Measurements from ENCODE around the gene GIMAP1. TPM values are rescaled to one million over a fixed set of nuclear protein-coding genes. Genes with fewer than 3 reads are reported as not detected.
"Not testable (repeated sequence)": the region's sequence is repeated elsewhere in the genome, so short reads cannot be mapped to it uniquely, and the experiment has no call there.

GIMAP1 gene
- 1 to 10 TPM; 1.8 to 3.9 (median 2.4) TPM for total RNA-seq
- 1 to 10 TPM; 3.3 to 3.6 (median 3.5) TPM for polyA plus RNA-seq
- long read RNA-seq, donor 1, full-length matches to known transcripts: 6 of 6 reads
- long read RNA-seq, donor 1, partial matches to known transcripts: 0 of 6 reads
- long read RNA-seq, donor 1, other reads (novel, unspliced or antisense): 0 of 6 reads
- long read RNA-seq, donor 2, full-length matches to known transcripts: 9 of 14 reads
- long read RNA-seq, donor 2, partial matches to known transcripts: 4 of 14 reads
- long read RNA-seq, donor 2, other reads (novel, unspliced or antisense): 1 of 14 reads

DNA sequence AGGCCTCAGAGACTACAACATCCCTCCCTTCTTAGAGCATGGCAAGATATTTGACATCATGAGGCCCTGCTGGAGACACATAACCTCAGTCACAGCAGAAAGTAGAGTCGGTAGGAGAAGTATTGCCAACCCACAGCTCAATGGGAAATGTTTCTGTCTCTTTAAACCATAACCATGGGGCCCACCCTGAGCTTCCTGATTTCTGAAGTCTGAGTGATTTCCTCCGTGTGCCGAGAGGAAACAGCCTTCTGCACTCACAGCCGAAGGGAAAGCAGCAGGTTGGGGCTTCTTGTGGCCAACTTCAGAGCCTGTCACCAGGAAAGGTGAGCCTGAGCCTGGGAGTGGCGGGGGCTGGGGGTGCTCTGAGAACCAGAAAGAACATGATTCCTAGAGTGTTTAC, at the start of gene GIMAP1:
TSS of gene GIMAP1 (plus strand) at position 246 of the 400 bp plus-strand sequence. CDS start 2,435 bp downstream, outside the sequence.
- H3K4me1 ChIP-seq: no peaks in the 10 kb centered on the region
- peak within 1 kb of the TSS; percentile 67 for H3K27ac ChIP-seq
- H3K27me3 ChIP-seq (ENCODE audit: insufficient read depth in 3 of 3, low read length in 2 of 3): no peaks in the 10 kb centered on the region
- ATAC-seq (peak in 3 of 4 donors; percentile 48 to 70 (median 48)), DNase-seq (peak; percentile 18 to 51)
- H3K36me3 ChIP-seq (ENCODE audit: insufficient read depth in 1 of 2, low read depth in 1 of 2): no peaks in the 10 kb centered on the region
- H3K4me3 ChIP-seq: peak within 1 kb of the TSS; percentile 60
- WGBS, 3 donors: 20 to 33% (median 25%) methylated on average over 5 of the region's 5 CpGs
- peaks cover 11% of the 10 kb centered on the region for H3K9me3 ChIP-seq
- no peak for TF ChIP-seq CTCF (IDR thresholded peaks at IDR 0.05)
- intact Hi-C loops (cut with DNase I): no loop called here

DNA sequence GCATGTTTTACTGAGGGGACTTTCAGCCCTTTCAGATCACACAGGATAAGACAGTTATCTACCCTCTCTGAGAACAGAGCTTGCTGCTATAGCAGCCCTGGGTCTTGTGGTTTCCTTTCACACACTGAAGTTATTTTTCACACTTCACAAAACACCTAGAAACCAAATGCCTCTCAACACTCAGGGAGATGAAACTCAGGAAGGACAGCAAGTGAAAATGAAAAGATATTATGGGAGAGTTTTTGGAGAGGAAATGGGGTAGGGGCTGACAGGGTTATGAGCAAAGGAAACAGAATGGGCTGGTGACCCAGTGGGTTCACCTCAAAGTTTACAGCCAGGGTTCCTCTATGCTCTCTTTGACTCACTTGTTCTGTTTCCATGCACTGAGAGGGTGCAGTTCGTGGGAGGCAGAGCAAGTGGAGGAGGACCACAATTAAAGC, 47.9 kb upstream of the GIMAP1 start:
- H3K4me1 ChIP-seq: no peaks in the 10 kb centered on the region
- intact Hi-C loops (cut with DNase I): no loop called here
- H3K9me3 ChIP-seq: no peaks in the 10 kb centered on the region
- no peak overlapping the region for H3K4me3 ChIP-seq
- no peaks in the 10 kb centered on the region for H3K36me3 ChIP-seq (ENCODE audit: insufficient read depth in 1 of 2, low read depth in 1 of 2)
- 41 to 70% (median 48%) methylated on average over 1 of the region's 1 CpG for WGBS, 3 donors
- TF ChIP-seq CTCF (IDR thresholded peaks at IDR 0.05): no peak
- DNase-seq: no peak
- no peak for ATAC-seq
- no peak overlapping the region for H3K27ac ChIP-seq
- H3K27me3 ChIP-seq (ENCODE audit: insufficient read depth in 3 of 3, low read length in 2 of 3): peaks cover 0 to 2% (median 0%) of the 10 kb centered on the region in 3 donors

- H3K27ac ChIP-seq: no peak overlapping the region
- no peaks in the 10 kb centered on the region for H3K4me1 ChIP-seq
- peaks cover 0 to 2% (median 0%) of the 10 kb centered on the region in 3 donors for H3K27me3 ChIP-seq (ENCODE audit: insufficient read depth in 3 of 3, low read length in 2 of 3)
Measured at GRCh38 chr7:150668977-150669376, 47.4 kb upstream of the GIMAP1 start.

GRCh38 chr7:150671798-150672585, 44.4 kb upstream of the GIMAP1 start:
- WGBS, 3 donors: 86 to 89% (median 88%) methylated on average over 7 of the region's 7 CpGs
- H3K4me1 ChIP-seq; H3K27ac ChIP-seq; DNase-seq; H3K36me3 ChIP-seq (ENCODE audit: insufficient read depth in 1 of 2, low read depth in 1 of 2); intact Hi-C loops (cut with DNase I); ATAC-seq; H3K9me3 ChIP-seq; H3K4me3 ChIP-seq; H3K27me3 ChIP-seq (ENCODE audit: insufficient read depth in 3 of 3, low read length in 2 of 3): not testable (repeated sequence)

More at GRCh38 chr7:150668977-150669376, 47.4 kb upstream of the GIMAP1 start:
- H3K36me3 ChIP-seq (ENCODE audit: insufficient read depth in 1 of 2, low read depth in 1 of 2): no peaks in the 10 kb centered on the region
- ATAC-seq (no peak), DNase-seq (no peak)
- intact Hi-C loops (cut with DNase I): no loop called here
- no peaks in the 10 kb centered on the region for H3K9me3 ChIP-seq
- no peak for TF ChIP-seq CTCF (IDR thresholded peaks at IDR 0.05)
- no peak overlapping the region for H3K4me3 ChIP-seq

GRCh38 chr7:150675714-150676113, 40.7 kb upstream of the GIMAP1 start:
- Histone ChIP-seq H3K27ac (no peak overlapping the region), H3K27me3 (ENCODE audit: insufficient read depth in 3 of 3, low read length in 2 of 3) (peaks cover 0 to under 1% (median 0%) of the 10 kb centered on the region in 3 donors), H3K4me1 (no peaks in the 10 kb centered on the region), H3K4me3 (no peak overlapping the region), H3K9me3 (no peaks in the 10 kb centered on the region), H3K36me3 (ENCODE audit: insufficient read depth in 1 of 2, low read depth in 1 of 2) (no peaks in the 10 kb centered on the region)
- no peak for TF ChIP-seq CTCF (IDR thresholded peaks at IDR 0.05)
- DNase-seq: no peak
- intact Hi-C loops (cut with DNase I): no loop called here
- WGBS, 3 donors: 50 to 69% (median 68%) methylated on average over 2 of the region's 2 CpGs
- no peak for ATAC-seq

DNA sequence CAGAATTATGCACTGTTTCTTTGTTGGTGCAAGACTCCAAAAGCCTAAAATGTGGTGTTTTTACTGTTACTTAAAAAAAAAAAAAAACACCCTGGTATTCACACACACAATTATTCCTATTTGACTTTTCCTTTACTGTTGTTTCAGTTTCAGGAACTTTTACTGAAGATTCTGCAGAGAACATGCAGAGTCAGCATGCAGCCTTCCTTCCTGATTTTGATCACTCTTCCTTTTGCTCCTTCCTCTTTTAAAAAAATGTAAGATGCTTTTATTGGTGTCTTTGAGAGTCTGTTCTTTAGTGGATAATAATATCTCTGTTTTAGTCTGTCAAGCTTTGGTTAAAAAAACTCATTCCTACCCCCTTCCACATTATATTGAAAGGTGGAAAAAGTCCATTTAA, 40.1 kb upstream of the GIMAP1 start:
- intact Hi-C loops (cut with DNase I); H3K27me3 ChIP-seq (ENCODE audit: insufficient read depth in 3 of 3, low read length in 2 of 3); H3K4me1 ChIP-seq; ATAC-seq; H3K27ac ChIP-seq; H3K36me3 ChIP-seq (ENCODE audit: insufficient read depth in 1 of 2, low read depth in 1 of 2); H3K4me3 ChIP-seq; DNase-seq; H3K9me3 ChIP-seq: not testable (repeated sequence)

DNA sequence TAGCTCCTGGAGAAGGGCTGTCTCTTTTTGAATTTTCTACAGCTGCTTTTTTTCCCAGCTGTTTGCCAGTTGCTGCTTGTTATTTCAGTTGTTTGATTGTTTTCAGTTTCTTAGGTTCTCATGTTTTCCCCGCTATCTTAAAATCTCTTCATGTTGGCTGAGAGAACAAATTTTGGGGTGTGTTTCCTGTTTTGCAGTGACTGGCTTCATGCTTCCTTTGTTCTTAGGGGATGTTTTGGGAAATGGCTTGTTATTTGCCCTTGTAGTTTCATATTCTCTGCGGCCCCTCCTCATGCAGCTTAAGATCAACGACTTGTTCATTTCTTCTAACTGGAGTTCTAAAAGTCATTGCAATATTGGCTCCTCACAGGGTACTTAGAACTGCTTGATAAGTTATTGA, 39.6 kb upstream of the GIMAP1 start:
- H3K27ac ChIP-seq; ATAC-seq; H3K4me1 ChIP-seq; H3K36me3 ChIP-seq (ENCODE audit: insufficient read depth in 1 of 2, low read depth in 1 of 2); DNase-seq; H3K4me3 ChIP-seq; intact Hi-C loops (cut with DNase I); H3K27me3 ChIP-seq (ENCODE audit: insufficient read depth in 3 of 3, low read length in 2 of 3); H3K9me3 ChIP-seq: not testable (repeated sequence)
- WGBS, 3 donors: 22 to 31% (median 28%) methylated on average over 3 of the region's 3 CpGs
